Keratinocyte (primary cell): ENCODE data around the gene EBF3. TPM values are rescaled to one million over a fixed set of nuclear protein-coding genes. Genes with fewer than 3 reads are reported as not detected.

ENCODE experiments used
- DNase-seq: peaks from one replicate; pipeline ENCODE4 v3.0.0-alpha.2; 2011; ENCODE audit warnings: low read depth, missing footprints, low spot score
- FAIRE-seq: peaks from 2 replicates; lab custom pipeline; 2011; peaks lifted over from hg19 to GRCh38; lab: Jason Lieb, UNC
- H2AFZ ChIP-seq: 2 replicates; pipeline ENCODE4 v1.6.0; 2012; ENCODE audit warnings: low read length, control low read depth, inconsistent platforms; ENCODE audit not compliant: control insufficient read depth
- H3K27ac ChIP-seq: 2 replicates; pipeline ENCODE4 v1.5.1; 2011; ENCODE audit warnings: low read length; ENCODE audit not compliant: control insufficient read depth, insufficient read depth
- H3K27me3 ChIP-seq: 3 replicates; pipeline ENCODE4 v1.6.0; 2011; ENCODE audit warnings: low read length; ENCODE audit not compliant: control insufficient read depth, insufficient read depth; ENCODE audit errors: extremely low read depth
- H3K36me3 ChIP-seq, 2 experiments: 2 replicates in 1 of 2; 3 replicates in 1 of 2; pipeline ENCODE4 v1.5.1; 2011; ENCODE audit warnings: low read length in 2 of 2, mild to moderate bottlenecking in 1 of 2; ENCODE audit not compliant: control insufficient read depth in 2 of 2, insufficient read depth in 2 of 2; ENCODE audit errors: extremely low read depth in 1 of 2
- H3K4me1 ChIP-seq: 3 replicates; pipeline ENCODE4 v1.5.1; 2011; ENCODE audit warnings: low read length; ENCODE audit not compliant: control insufficient read depth, insufficient read depth; ENCODE audit errors: extremely low read depth
- H3K4me2 ChIP-seq: 3 replicates; pipeline ENCODE4 v1.6.0; 2011; ENCODE audit warnings: low read depth, low read length; ENCODE audit not compliant: control insufficient read depth, insufficient read depth; ENCODE audit errors: extremely low read depth
- H3K4me3 ChIP-seq, 3 experiments: fragments of 200-600 bp in 1 of 3; sonication (generic) in 1 of 3; 2 replicates in 2 of 3; 3 replicates in 1 of 3; pipeline ENCODE4 v1.5.1; 2011 to 2016; ENCODE audit warnings: low read length in 3 of 3, mild to moderate bottlenecking in 3 of 3, control low read depth in 2 of 3, inconsistent platforms in 1 of 3, low read depth in 1 of 3, mixed read lengths in 1 of 3, mixed run types in 1 of 3, moderate library complexity in 1 of 3; ENCODE audit not compliant: control insufficient read depth in 2 of 3, insufficient read depth in 2 of 3; ENCODE audit errors: extremely low read depth in 1 of 3
- H3K79me2 ChIP-seq: 2 replicates; pipeline ENCODE4 v1.6.0; 2012; ENCODE audit warnings: low read length; ENCODE audit not compliant: control insufficient read depth, insufficient read depth
- H3K9ac ChIP-seq: 3 replicates; pipeline ENCODE4 v1.6.0; 2011; ENCODE audit warnings: low read length; ENCODE audit not compliant: control insufficient read depth, insufficient read depth; ENCODE audit errors: extremely low read depth
- H3K9me1 ChIP-seq: 3 replicates; pipeline ENCODE4 v1.6.0; 2011; ENCODE audit warnings: low read length; ENCODE audit not compliant: control insufficient read depth, insufficient read depth; ENCODE audit errors: extremely low read depth
- H3K9me3 ChIP-seq: 2 replicates; pipeline ENCODE4 v1.5.1; 2012; ENCODE audit warnings: low read depth, low read length; ENCODE audit not compliant: control insufficient read depth
- H4K20me1 ChIP-seq: 3 replicates; pipeline ENCODE4 v1.6.0; 2011; ENCODE audit warnings: low read length; ENCODE audit not compliant: control insufficient read depth, insufficient read depth; ENCODE audit errors: extremely low read depth
- EZH2 ChIP-seq: IDR thresholded peaks from one replicate; pipeline ENCODE4 v1.6.1; 2012; ENCODE audit warnings: inconsistent platforms, mild to moderate bottlenecking, low read length, moderate library complexity
- dilution Hi-C: fragments of 300-500 bp; cut with MboI; formaldehyde crosslinking; loops from one replicate; pipeline ENCODE4 v1.7.0; 2020; ENCODE audit warnings: low sequenced_read_pairs; ENCODE audit not compliant: extremely low pct_ligation_motif_present
- polyA plus RNA-seq, 5 experiments: library from polyadenylated mRNA; depleted of rRNA in 3 of 5; stranded (reverse) in 3 of 5; stranded (forward) in 1 of 5; unstranded in 1 of 5; fragments of >200 nt; gene quantifications; 1 replicate in 1 of 5; 2 replicates in 3 of 5; 3 replicates in 1 of 5; pipeline versions ENCODE4 v1.2.1 to v1.2.3, GENCODE V29; 2011 to 2012; ENCODE audit warnings: missing spikeins in 2 of 5, low read depth in 1 of 5, low replicate concordance in 1 of 5
- TF ChIP-seq, protein P1 (sequence below), 3 experiments: IDR thresholded peaks in 1 of 3; conservative IDR thresholded peaks in 1 of 3; optimal IDR thresholded peaks in 1 of 3; 2 replicates in 2 of 3; 3 replicates in 1 of 3; pipeline versions ENCODE3 to v1.5.1; 2011; ENCODE audit warnings: low read length in 3 of 3, mild to moderate bottlenecking in 3 of 3, moderate library complexity in 2 of 3, control low read depth in 1 of 3, inconsistent platforms in 1 of 3; ENCODE audit not compliant: insufficient read depth in 2 of 3; ENCODE audit errors: extremely low read depth in 1 of 3

Gene EBF3
- polyA plus RNA-seq, 1 donor (not counting 4 experiments of a cell fraction or from before 2014, with no cell fraction given): not detected

- H3K36me3 ChIP-seq: no peaks in the 10 kb centered on the region
- dilution Hi-C loops: no loop called here
- H3K79me2 ChIP-seq: no peaks in the 10 kb centered on the region
- H3K4me2 ChIP-seq: no peak overlapping the region
- FAIRE-seq: no peak
- no peaks in the 10 kb centered on the region for H3K27me3 ChIP-seq
- TF ChIP-seq, protein P1, sequence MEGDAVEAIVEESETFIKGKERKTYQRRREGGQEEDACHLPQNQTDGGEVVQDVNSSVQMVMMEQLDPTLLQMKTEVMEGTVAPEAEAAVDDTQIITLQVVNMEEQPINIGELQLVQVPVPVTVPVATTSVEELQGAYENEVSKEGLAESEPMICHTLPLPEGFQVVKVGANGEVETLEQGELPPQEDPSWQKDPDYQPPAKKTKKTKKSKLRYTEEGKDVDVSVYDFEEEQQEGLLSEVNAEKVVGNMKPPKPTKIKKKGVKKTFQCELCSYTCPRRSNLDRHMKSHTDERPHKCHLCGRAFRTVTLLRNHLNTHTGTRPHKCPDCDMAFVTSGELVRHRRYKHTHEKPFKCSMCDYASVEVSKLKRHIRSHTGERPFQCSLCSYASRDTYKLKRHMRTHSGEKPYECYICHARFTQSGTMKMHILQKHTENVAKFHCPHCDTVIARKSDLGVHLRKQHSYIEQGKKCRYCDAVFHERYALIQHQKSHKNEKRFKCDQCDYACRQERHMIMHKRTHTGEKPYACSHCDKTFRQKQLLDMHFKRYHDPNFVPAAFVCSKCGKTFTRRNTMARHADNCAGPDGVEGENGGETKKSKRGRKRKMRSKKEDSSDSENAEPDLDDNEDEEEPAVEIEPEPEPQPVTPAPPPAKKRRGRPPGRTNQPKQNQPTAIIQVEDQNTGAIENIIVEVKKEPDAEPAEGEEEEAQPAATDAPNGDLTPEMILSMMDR (optimal IDR thresholded peaks at IDR 0.05 in 1 of 3, IDR thresholded peaks at IDR 0.05 in 1 of 3, conservative IDR thresholded peaks at IDR 0.05 in 1 of 3; ENCODE audit: extremely low read depth in 1 of 3, insufficient read depth in 2 of 3, low read length in 3 of 3): no peak
- no peak for TF ChIP-seq EZH2
- H3K27ac ChIP-seq: no peak overlapping the region
- H3K9me1 ChIP-seq: no peaks in the 10 kb centered on the region
- H3K4me3 ChIP-seq: no peak overlapping the region
- H3K4me1 ChIP-seq: no peaks in the 10 kb centered on the region
- H4K20me1 ChIP-seq: no peaks in the 10 kb centered on the region
- DNase-seq: no peak
- no peak overlapping the region for H3K9ac ChIP-seq
- H3K9me3 ChIP-seq: peaks cover 2% of the 10 kb centered on the region
- H2AFZ ChIP-seq: no peak overlapping the region
These were observed 124.5 kb downstream of the EBF3 start for GRCh38 chr10:129839285-129840195.

DNA sequence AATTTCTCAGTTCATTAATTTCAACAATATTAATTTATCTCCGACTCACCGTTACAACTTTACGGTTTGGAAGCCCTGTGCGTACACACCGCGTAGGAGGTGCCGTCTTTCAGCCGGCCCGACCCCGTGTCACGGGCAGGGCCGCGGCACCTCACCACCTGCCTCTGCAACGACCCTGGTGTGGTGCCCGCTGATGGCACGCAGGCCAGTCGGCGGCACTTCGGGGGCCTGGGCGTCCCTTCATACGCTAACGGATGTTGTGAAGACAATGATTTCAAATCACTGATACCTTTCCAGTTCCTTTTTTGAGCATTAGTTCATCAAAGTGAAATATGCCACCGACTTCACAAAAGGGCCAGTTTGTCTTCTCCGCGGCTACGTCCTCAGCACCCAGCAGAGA, 125.3 kb downstream of the EBF3 start:
- Histone ChIP-seq H3K4me1 (no peaks in the 10 kb centered on the region), H4K20me1 (no peaks in the 10 kb centered on the region), H3K27ac (no peak overlapping the region), H3K9ac (no peak overlapping the region), H3K27me3 (no peaks in the 10 kb centered on the region), H3K4me3 (no peak overlapping the region), H3K9me1 (no peaks in the 10 kb centered on the region), H3K79me2 (no peaks in the 10 kb centered on the region), H3K9me3 (peaks cover 2% of the 10 kb centered on the region), H3K4me2 (no peak overlapping the region), H3K36me3 (no peaks in the 10 kb centered on the region), H2AFZ (no peak overlapping the region)
- dilution Hi-C loops: no loop called here
- TF ChIP-seq EZH2: no peak
- TF ChIP-seq, protein P1 (optimal IDR thresholded peaks at IDR 0.05 in 1 of 3, IDR thresholded peaks at IDR 0.05 in 1 of 3, conservative IDR thresholded peaks at IDR 0.05 in 1 of 3; ENCODE audit: extremely low read depth in 1 of 3, insufficient read depth in 2 of 3, low read length in 3 of 3): no peak
- FAIRE-seq (no peak), DNase-seq (no peak)
